Measurements from ENCODE around the gene STK24.

GRCh38 chr13:98439126-98439828, 137.6 kb downstream of the STK24 start:
- no peak for TF ChIP-seq CTCF (IDR thresholded peaks at IDR 0.05 in 4 of 5, conservative IDR thresholded peaks at IDR 0.05 in 1 of 5)
- TF ChIP-seq POLR2A (IDR thresholded peaks at IDR 0.05): no peak

Data from gastrocnemius medialis (tissue), 4 donors.